GM18907 (cell line): ENCODE measurements around the gene RNF214.
A peak's percentile ranks its signal among the peaks of the same experiment; 100 is the strongest.

Source experiments
- ATAC-seq: cut with Tn5 transposase; IDR thresholded peaks from one replicate; pipeline ENCODE4 v1.9.1; 2021; ENCODE audit warnings: mild to moderate bottlenecking, moderate library complexity; ENCODE audit not compliant: unreplicated experiment

The RNF214 gene

GRCh38 chr11:117212697-117213355, 19.6 kb upstream of the RNF214 start:
- no peak for ATAC-seq

- ATAC-seq: no peak
Observed at GRCh38 chr11:117214404-117215110, 17.9 kb upstream of the RNF214 start.

DNA sequence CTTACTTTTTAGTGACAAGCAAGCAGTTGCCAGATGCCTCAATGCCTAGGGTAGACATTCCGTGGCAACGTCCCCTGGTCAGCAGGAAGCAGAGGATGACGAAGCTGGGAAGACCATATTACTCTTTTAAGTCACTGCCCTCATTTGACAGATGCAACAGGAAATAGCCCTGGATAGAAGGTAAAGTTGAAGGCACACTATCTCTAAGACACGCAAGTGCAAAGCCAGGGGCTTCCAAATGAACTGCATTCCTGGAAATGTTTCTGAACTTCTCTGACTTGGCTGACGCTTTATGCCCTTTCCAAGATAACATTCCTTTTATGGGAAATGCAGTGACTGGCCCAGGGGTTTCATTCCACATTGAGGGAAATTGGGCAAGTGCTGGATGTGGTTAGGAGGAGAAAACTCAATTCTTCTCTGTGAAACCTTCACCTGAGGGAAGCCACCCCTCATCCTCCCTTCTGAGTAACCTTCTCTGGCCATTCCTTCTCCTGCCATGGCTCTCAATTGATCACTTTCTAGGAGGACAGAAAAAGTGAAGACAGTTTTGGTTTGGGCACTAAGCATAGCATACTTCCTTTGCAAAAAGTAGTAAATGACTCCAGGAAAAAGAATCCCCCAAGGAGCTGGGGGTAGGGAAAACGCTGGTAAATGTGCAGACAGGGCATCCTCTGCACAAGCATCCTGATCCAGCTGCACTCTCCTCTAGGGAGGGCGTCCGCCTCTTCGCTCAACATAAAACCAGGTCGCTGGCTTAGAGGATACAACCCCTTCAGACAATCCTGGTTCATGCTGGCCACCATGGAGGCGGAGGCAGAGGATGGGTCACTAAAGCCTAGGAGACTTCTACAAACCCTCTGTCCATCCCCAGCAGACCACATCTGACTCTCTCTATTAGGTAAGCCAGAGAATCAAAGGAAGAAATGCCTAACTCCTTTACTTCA, 15.1 kb upstream of the RNF214 start:
- no peak for ATAC-seq

- ATAC-seq: no peak
Observed at GRCh38 chr11:117218133-117218915, 14.1 kb upstream of the RNF214 start.

- ATAC-seq: no peak
Observed at GRCh38 chr11:117219001-117219400, 13.5 kb upstream of the RNF214 start.

GRCh38 chr11:117219455-117219854, 13.0 kb upstream of the RNF214 start:
- no peak for ATAC-seq

DNA sequence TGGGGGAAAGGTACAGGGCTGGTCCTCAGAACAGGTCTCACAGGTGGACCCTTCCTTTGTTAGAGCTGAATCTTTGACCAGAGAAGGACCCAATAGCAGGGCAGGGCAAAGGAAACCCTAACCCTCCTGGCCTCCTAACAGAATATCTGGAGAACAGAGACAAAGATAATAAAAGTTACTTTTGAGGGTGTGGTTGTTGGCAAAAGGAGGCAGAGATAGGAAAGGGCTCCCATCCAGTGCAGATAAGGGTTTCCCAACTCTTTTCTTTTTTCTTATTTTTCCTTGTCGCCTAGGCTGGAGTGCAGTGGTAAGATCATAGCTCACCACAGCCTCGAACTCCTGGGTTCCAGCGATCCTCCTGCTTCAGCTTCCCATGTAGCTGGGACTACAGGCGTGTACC, 12.5 kb upstream of the RNF214 start:
- no peak for ATAC-seq

GRCh38 chr11:117220568-117220967, 11.9 kb upstream of the RNF214 start:
- no peak for ATAC-seq

DNA sequence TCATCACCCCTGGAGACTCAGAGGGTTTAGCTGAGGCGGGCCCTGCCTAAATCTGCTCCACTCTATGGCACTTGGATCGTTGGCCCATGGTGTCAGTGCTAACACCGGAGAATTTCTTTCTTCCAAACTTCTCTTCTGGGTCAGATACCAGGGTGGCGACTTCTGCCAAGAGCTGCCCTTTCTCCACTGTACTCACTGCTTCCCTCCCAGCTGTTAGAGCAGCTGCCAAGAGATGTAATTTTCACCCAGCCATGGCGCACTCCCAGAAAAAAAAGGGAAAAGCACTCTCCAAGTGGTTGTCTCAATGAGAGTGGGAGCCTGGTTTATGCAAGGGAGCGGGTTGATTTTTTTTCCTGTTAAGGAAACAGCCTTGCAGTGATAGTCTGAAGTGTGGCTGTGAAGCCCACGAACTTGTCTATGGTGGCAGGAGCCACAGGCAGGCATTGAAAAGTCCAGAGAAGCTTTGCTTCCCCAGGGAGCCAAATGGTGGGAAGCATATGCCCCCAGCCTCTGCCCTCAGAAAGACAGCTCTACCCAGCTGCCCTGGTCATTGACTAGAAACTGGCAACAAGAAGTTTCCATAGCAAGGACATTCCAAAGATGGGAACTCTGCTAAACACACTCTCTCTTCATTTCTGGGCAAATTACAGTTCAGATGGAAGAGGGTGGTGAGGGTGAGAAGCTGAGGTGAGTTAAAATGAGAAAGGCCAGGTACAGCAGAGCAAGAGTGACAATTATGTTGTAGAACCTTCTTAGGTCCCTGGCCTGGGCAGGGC, 11.3 kb upstream of the RNF214 start:
- ATAC-seq: no peak

DNA sequence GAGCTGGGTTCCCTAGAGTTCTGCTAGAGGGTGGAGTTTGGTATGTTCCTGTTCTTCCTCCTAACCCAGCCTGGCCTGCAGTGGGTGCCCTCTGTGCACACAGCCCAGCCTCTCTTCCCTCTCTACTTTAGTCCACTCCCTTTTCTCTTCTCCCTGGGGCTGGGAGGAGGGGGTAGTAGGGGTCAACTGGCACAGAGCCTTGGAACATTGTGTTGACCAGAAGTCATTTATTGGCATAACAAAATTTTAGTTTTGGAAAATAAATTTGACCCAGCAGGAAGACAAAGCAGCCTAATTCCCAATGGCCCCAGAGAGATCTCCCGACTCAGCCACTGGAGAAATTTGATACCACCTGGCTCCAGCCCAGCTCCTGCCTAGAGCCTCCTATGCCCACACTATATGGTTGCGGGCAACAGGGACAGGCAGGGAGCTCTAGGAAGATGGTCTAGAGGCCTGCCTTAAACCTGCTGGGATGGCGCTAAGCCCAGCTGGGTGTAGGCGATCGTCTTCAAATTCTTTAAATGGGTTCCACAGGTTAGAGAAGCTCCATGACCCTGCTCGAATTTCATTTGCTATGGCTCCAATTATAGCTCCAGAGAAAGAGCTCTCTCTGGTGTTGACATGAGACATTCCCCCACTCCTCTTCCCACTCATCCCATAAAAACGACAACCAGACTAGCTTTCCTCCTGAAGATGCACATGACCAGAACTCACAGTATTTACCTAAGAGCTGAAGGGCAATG, 10.5 kb upstream of the RNF214 start:
- no peak for ATAC-seq

- no peak for ATAC-seq
Observed at GRCh38 chr11:117222991-117223740, 9.3 kb upstream of the RNF214 start.

- no peak for ATAC-seq
Observed at GRCh38 chr11:117223741-117224689, 8.5 kb upstream of the RNF214 start.

- ATAC-seq: no peak
Observed at GRCh38 chr11:117225553-117226170, 6.8 kb upstream of the RNF214 start.

DNA sequence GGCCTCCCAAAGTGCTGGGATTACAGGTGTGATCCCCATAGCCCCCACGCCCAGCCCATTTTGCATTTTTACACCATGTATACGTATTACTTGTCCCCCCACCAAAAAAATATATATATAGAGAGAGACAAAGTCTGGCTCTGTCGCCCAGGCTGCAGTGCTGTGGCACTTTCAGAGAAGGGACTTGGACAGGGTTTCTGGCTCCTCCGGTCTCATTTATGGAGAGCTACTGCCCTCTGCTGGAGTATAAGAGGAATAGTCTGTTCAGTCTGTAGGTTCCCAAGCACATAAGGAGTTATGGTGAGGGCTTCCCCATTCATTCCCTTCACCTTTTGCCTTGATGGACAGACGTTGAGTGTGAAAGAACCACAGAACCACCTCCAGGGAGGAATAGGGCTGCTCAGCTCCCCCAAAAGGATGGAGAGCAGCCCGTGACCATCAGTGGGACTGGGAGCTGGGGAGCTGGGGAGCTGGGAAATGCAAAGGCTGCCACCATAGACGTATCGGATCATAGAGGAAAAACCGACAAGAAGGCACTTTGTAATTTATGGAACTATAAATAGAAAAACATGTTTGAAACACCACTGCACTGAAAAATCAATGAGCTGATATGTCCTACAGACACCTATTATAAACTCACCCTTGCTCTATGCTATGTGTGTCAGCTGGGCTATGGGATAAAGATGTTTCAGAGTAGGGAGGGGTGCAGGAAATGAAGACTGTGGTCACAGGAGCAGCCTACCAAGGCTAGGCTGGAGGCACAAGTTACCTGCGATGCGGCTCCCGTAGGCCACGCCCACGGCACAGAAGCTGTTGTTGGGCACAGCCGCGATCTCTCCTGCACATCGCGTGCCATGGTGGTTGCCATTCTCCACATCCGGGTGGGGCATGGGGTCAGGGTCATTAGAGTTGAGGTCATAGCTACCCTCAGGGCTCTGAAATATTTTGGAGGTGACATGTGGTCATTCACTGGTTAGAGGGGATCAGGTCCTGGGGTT, 5.8 kb upstream of the RNF214 start:
- peak; percentile 49 for ATAC-seq

GRCh38 chr11:117228091-117228490, 4.4 kb upstream of the RNF214 start:
- ATAC-seq: no peak

DNA sequence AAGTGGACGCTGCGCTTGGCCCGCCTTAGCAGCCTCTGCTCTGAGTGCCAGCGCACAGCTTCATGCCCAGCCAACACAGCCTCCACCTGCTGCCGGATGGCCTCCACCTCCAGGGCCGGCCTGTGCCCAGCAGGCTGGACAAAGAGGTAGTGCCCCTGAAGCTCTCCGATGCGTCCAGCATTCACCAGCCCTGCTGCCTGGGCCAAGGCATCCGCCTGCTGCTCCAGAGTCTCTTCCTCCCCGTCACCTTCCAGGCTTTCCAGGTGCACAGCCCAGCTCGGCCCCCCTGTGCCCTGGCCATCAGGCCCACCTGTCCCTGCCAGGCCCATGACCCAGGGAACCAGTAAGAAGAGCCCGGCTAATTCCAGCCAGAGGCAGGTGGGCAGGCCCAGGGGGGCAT, 3.1 kb upstream of the RNF214 start:
- ATAC-seq: no peak
